B cell (primary cell): ENCODE data around the gene STPG3. TPM values are rescaled to one million over a fixed set of nuclear protein-coding genes. Genes with fewer than 3 reads are reported as not detected.
"Not testable (repeated sequence)": the region's sequence is repeated elsewhere in the genome, so short reads cannot be mapped to it uniquely, and the experiment has no call there.

Experiments
- ATAC-seq: fragments of 200-7000 bp; cut with Tn5 transposase; one replicate; pipeline ENCODE4 v1.10.0; 2021; ENCODE audit warnings: low read depth, mild to moderate bottlenecking, moderate number of reproducible peaks, moderate library complexity
- CTCF ChIA-PET: fragments of 350-600 bp; sonication (Branson Sonifier 250); formaldehyde crosslinking; loops from one replicate; lab custom pipeline; 2021; ENCODE audit warnings: antibody characterized with exemption, inconsistent platforms; lab: Charles Lee
- POLR2A ChIA-PET: fragments of 350-600 bp; sonication (Branson Sonifier 250); formaldehyde crosslinking; loops from one replicate; lab custom pipeline; 2021; ENCODE audit warnings: antibody characterized with exemption; lab: Charles Lee
- DNase-seq: peaks from one replicate; pipeline ENCODE4 v3.0.0; 2013
- H2AFZ ChIP-seq: 2 replicates; pipeline ENCODE4 v1.6.1; 2012; ENCODE audit warnings: mild to moderate bottlenecking, low read depth, low read length; ENCODE audit not compliant: insufficient read depth, poor library complexity, severe bottlenecking
- H3K27ac ChIP-seq, 2 donors: 1 replicate in 1 of 2; 2 replicates in 1 of 2; pipeline ENCODE4 v1.5.1; 2012 to 2013; ENCODE audit warnings: low read length in 2 of 2, mild to moderate bottlenecking in 2 of 2, moderate library complexity in 1 of 2
- H3K27me3 ChIP-seq, 4 experiments: fragments of 200-600 bp in 1 of 4; sonication (generic) in 1 of 4; replicated peaks in 1 of 4; 1 replicate in 2 of 4; 2 replicates in 2 of 4; pipeline versions ENCODE4 v1.6.1 to v1.7.0; 2013 to 2016; ENCODE audit warnings: low read length in 3 of 4, mild to moderate bottlenecking in 2 of 4, mixed read lengths in 1 of 4, moderate library complexity in 1 of 4; ENCODE audit not compliant: insufficient read depth in 4 of 4, control insufficient read depth in 3 of 4; ENCODE audit errors: control extremely low read depth in 1 of 4
- H3K36me3 ChIP-seq, 2 experiments: replicated peaks in 1 of 2; 1 replicate in 1 of 2; 2 replicates in 1 of 2; pipeline versions ENCODE4 v1.6.1 to v1.7.1; 2013; ENCODE audit warnings: low read length in 1 of 2; ENCODE audit not compliant: insufficient read depth in 2 of 2, control insufficient read depth in 1 of 2; ENCODE audit errors: control extremely low read depth in 1 of 2, extremely low read depth in 1 of 2
- H3K4me1 ChIP-seq, 2 donors: fragments of 200-600 bp in 1 of 2; sonication (generic) in 1 of 2; 1 replicate in 1 of 2; 2 replicates in 1 of 2; pipeline versions ENCODE4 v1.5.1 to v1.6.1; 2013 to 2017; ENCODE audit warnings: low read length in 2 of 2; ENCODE audit not compliant: control insufficient read depth in 2 of 2, insufficient read depth in 2 of 2
- H3K4me2 ChIP-seq: replicated peaks from 2 replicates; pipeline ENCODE3; 2012; ENCODE audit warnings: mild to moderate bottlenecking, low read depth, low read length; ENCODE audit not compliant: poor library complexity, severe bottlenecking
- H3K4me3 ChIP-seq, 5 experiments: fragments of 200-600 bp in 1 of 5; sonication (generic) in 1 of 5; 1 replicate in 3 of 5; 2 replicates in 2 of 5; pipeline versions ENCODE4 v1.5.1 to v1.7.0; 2011 to 2016; ENCODE audit warnings: low read length in 4 of 5, mild to moderate bottlenecking in 4 of 5, low read depth in 2 of 5, control low read depth in 1 of 5, moderate library complexity in 1 of 5; ENCODE audit not compliant: insufficient read depth in 1 of 5; ENCODE audit errors: control extremely low read depth in 1 of 5, extremely low read depth in 1 of 5
- H3K79me2 ChIP-seq: fragments of 200-600 bp; sonication (generic); one replicate; pipeline ENCODE4 v1.6.0; 2016; ENCODE audit warnings: low read length; ENCODE audit not compliant: control insufficient read depth, insufficient read depth
- H3K9ac ChIP-seq: fragments of 200-600 bp; sonication (generic); 2 replicates; pipeline ENCODE4 v1.6.1; 2017; ENCODE audit warnings: mild to moderate bottlenecking, low read length, moderate library complexity
- H3K9me3 ChIP-seq, 3 donors: one replicate each; pipeline versions ENCODE4 v1.6.1 to v1.7.1; 2013; ENCODE audit warnings: low read length in 2 of 3; ENCODE audit not compliant: control insufficient read depth in 2 of 3, insufficient read depth in 1 of 3; ENCODE audit errors: control extremely low read depth in 1 of 3
- H4K20me1 ChIP-seq: 2 replicates; pipeline ENCODE4 v1.6.0; 2012; ENCODE audit warnings: mild to moderate bottlenecking, low read length; ENCODE audit not compliant: insufficient read depth, control insufficient read depth, poor library complexity, severe bottlenecking
- H3K27ac Mint-ChIP-seq: one replicate; pipeline ENCODE4 v1.8.0; 2021; ENCODE audit warnings: mixed read lengths
- H3K27me3 Mint-ChIP-seq: one replicate; pipeline ENCODE4 v1.8.0; 2021; ENCODE audit warnings: mixed read lengths
- H3K4me1 Mint-ChIP-seq: one replicate; pipeline ENCODE4 v1.8.0; 2021; ENCODE audit warnings: mixed read lengths
- H3K4me3 Mint-ChIP-seq: one replicate; pipeline ENCODE4 v1.8.0; 2021; ENCODE audit warnings: mixed read lengths
- H3K9me3 Mint-ChIP-seq: one replicate; pipeline ENCODE4 v1.8.0; 2022; ENCODE audit warnings: mixed read lengths; ENCODE audit not compliant: insufficient read depth
- CTCF ChIP-seq: fragments of 200-600 bp; IDR thresholded peaks from one replicate; pipeline ENCODE4 v1.8.0; 2022; ENCODE audit warnings: antibody characterized with exemption, mild to moderate bottlenecking
- EZH2 ChIP-seq: IDR thresholded peaks from 2 replicates; pipeline ENCODE4 v1.6.1; 2012; ENCODE audit warnings: borderline replicate concordance, low read depth, mild to moderate bottlenecking, moderate library complexity, low read length; ENCODE audit not compliant: insufficient read depth, poor library complexity, severe bottlenecking
- WGBS: methylation state at CpG from one replicate; pipeline ENCODE4 v1.1.5; 2013; ENCODE audit warnings: missing lambda C conversion rate; ENCODE audit not compliant: insufficient coverage; 5-methylcytosine and 5-hydroxymethylcytosine counted together
- intact Hi-C: fragments of 100-400 bp; cut with micrococcal nuclease; formaldehyde crosslinking; loops from one replicate; pipeline ENCODE4 v1.10.0; 2022
- polyA plus RNA-seq: library from polyadenylated mRNA; depleted of rRNA; stranded (reverse); fragments of >200 nt; gene quantifications from 2 replicates; pipeline ENCODE4 v1.2.3, GENCODE V29; 2012
- total RNA-seq, 2 donors: library from RNA; stranded (reverse); fragments of 120-200 nt in 1 of 2; gene quantifications; 1 replicate in 1 of 2; 2 replicates in 1 of 2; pipeline versions ENCODE4 v1.2.3 to v1.2.4, GENCODE V29; 2013 to 2022

The STPG3 gene
- total and polyA plus RNA-seq, 2 donors (not counting 1 experiment from before 2014, with no cell fraction given), result not detected

- POLR2A ChIA-PET, result interaction anchor here (0.6 kb wide), 1 partner anchor 18 kb away, joined by 3 read pairs; no protein-coding TSS in a partner anchor
- Mint-ChIP-seq H3K9me3 (no peaks in the 10 kb centered on the region), H3K27ac (no peak overlapping the region), H3K4me1 (peaks cover 49% of the 10 kb centered on the region), H3K4me3 (no peak overlapping the region), H3K27me3 (no peaks in the 10 kb centered on the region)
- intact Hi-C loops, result loop anchor here (2.0 kb wide), 2 partner anchors 119 to 191 kb away; partner anchors contain the start of gene NPDC1
- Histone ChIP-seq H3K4me3 (no peak overlapping the region), H2AFZ (no peak overlapping the region), H3K9me3 (peaks cover 0 to 3% (median 0%) of the 10 kb centered on the region in 3 donors), H3K27ac (no peak overlapping the region), H3K36me3 (peaks cover 0 to 12% of the 10 kb centered on the region in 2 experiments), H3K4me2 (no peak overlapping the region), H3K9ac (no peak overlapping the region), H3K79me2 (peaks cover 43% of the 10 kb centered on the region), H4K20me1 (peaks cover 38% of the 10 kb centered on the region), H3K27me3 (peaks cover 0 to 2% (median 0%) of the 10 kb centered on the region in 4 experiments), H3K4me1 (peaks cover 47 to 73% of the 10 kb centered on the region in 2 donors)
- TF ChIP-seq EZH2 (no peak), CTCF (no peak)
- no peak for ATAC-seq
- peak; percentile 33 for DNase-seq
- CTCF ChIA-PET, result interaction anchor here (1.1 to 8.9 kb wide), 11 partner anchors 13 to 192 kb away, joined by 3 to 76 read pairs (median 7); partner anchors contain the start of genes ANAPC2, CYSRT1, NPDC1 and RNF208
- 69% methylated on average over 12 of the region's 13 CpGs for WGBS
These were observed 13.0 kb upstream of the STPG3 start for GRCh38 chr9:137237759-137238726.

GRCh38 chr9:137239541-137240200 is 11.4 kb upstream of the STPG3 start:
- WGBS, result 88% methylated on average over 11 of the region's 27 CpGs
- not testable (repeated sequence) for H3K9me3 Mint-ChIP-seq, H3K27me3 ChIP-seq, DNase-seq, H3K27me3 Mint-ChIP-seq, ATAC-seq, H3K9me3 ChIP-seq
- peaks cover 42 to 67% of the 10 kb centered on the region in 2 donors for H3K4me1 ChIP-seq
- peaks cover 58% of the 10 kb centered on the region for H3K79me2 ChIP-seq
- CTCF ChIA-PET, result interaction anchor here (0.6 to 8.9 kb wide), 9 partner anchors 13 to 296 kb away, joined by 3 to 76 read pairs (median 6); partner anchors contain the start of genes ANAPC2, CYSRT1, MAN1B1 and NELFB
- Mint-ChIP-seq H3K4me1 (peaks cover 52% of the 10 kb centered on the region), H3K4me3 (peak overlapping the region; percentile 72), H3K27ac (peak overlapping the region; percentile 41)
- peak overlapping the region; percentile 95 for H3K4me2 ChIP-seq
- POLR2A ChIA-PET, result interaction anchor here (0.5 to 1.7 kb wide), 18 partner anchors 11 to 397 kb away, joined by 3 to 29 read pairs (median 4); partner anchors contain the start of genes AJM1, MAN1B1, NELFB and TOR4A
- H3K27ac ChIP-seq, result peak overlapping the region; percentile 55 to 90
- peak overlapping the region; percentile 72 for H3K9ac ChIP-seq
- H2AFZ ChIP-seq, result peak overlapping the region; percentile 89
- peak overlapping the region; percentile 50 to 84 (median 73) for H3K4me3 ChIP-seq
- intact Hi-C loops, result loop anchor here (1.0 kb wide), 2 partner anchors 16 to 34 kb away; partner anchors contain the start of genes NDOR1 and TMEM203
- peaks cover 51% of the 10 kb centered on the region for H4K20me1 ChIP-seq
- H3K36me3 ChIP-seq, result peaks cover 0 to 20% of the 10 kb centered on the region in 2 experiments
